Natural killer cell (primary cell): Measurements from ENCODE around the gene DAPK3. TPM values are rescaled to one million over a fixed set of nuclear protein-coding genes. Genes with fewer than 3 reads are reported as not detected.

ENCODE experiments used
- ATAC-seq, 3 donors: fragments of 150-1000 bp in 2 of 3; fragments of 200-7000 bp in 1 of 3; cut with Tn5 transposase; 1 replicate in 1 of 3; 2 replicates in 2 of 3; pipeline ENCODE4 v1.10.0; 2021; ENCODE audit warnings: mild to moderate bottlenecking in 2 of 3, moderate library complexity in 2 of 3
- DNase-seq, 2 donors: peaks; one replicate each; pipeline versions ENCODE4 v3.0.0 to v3.0.0-alpha.2; 2013 to 2021; ENCODE audit warnings: mixed read lengths in 1 of 2
- H3K27ac ChIP-seq: one replicate; pipeline ENCODE4 v1.5.1; 2013; ENCODE audit warnings: mild to moderate bottlenecking, low read length
- H3K27me3 ChIP-seq: one replicate; pipeline ENCODE4 v1.6.1; 2013; ENCODE audit warnings: low read length; ENCODE audit not compliant: control insufficient read depth, insufficient read depth
- H3K36me3 ChIP-seq: one replicate; pipeline ENCODE4 v1.6.1; 2013; ENCODE audit warnings: low read length; ENCODE audit not compliant: control insufficient read depth, insufficient read depth
- H3K4me1 ChIP-seq: one replicate; pipeline ENCODE4 v1.6.1; 2013; ENCODE audit warnings: low read length; ENCODE audit not compliant: control insufficient read depth, insufficient read depth
- H3K4me3 ChIP-seq: one replicate; pipeline ENCODE4 v1.5.1; 2013; ENCODE audit warnings: low read length
- H3K9me3 ChIP-seq: one replicate; pipeline ENCODE4 v1.6.1; 2013; ENCODE audit warnings: low read length; ENCODE audit not compliant: control insufficient read depth, insufficient read depth
- H3K27ac Mint-ChIP-seq, 2 donors: one replicate each; pipeline ENCODE4 v1.8.0; 2022; ENCODE audit warnings: mild to moderate bottlenecking in 2 of 2, mixed read lengths in 2 of 2, moderate library complexity in 1 of 2
- H3K27me3 Mint-ChIP-seq, 2 donors: one replicate each; pipeline ENCODE4 v1.8.0; 2022; ENCODE audit warnings: low read depth in 2 of 2, mixed read lengths in 2 of 2
- H3K36me3 Mint-ChIP-seq: one replicate; pipeline ENCODE4 v1.8.0; 2022; ENCODE audit warnings: mixed read lengths
- H3K4me1 Mint-ChIP-seq, 2 donors: one replicate each; pipeline ENCODE4 v1.8.0; 2022; ENCODE audit warnings: mixed read lengths in 2 of 2
- H3K4me3 Mint-ChIP-seq: one replicate; pipeline ENCODE4 v1.8.0; 2022; ENCODE audit warnings: mild to moderate bottlenecking, moderate library complexity, mixed read lengths
- H3K9me3 Mint-ChIP-seq, 2 donors: one replicate each; pipeline ENCODE4 v1.8.0; 2022; ENCODE audit warnings: mixed read lengths in 2 of 2
- CTCF ChIP-seq: fragments of 200-600 bp; IDR thresholded peaks from one replicate; pipeline ENCODE4 v1.8.0; 2022; ENCODE audit warnings: antibody characterized with exemption
- WGBS: methylation state at CpG from one replicate; pipeline ENCODE4 v1.1.7; 2013; ENCODE audit warnings: missing lambda C conversion rate; ENCODE audit not compliant: insufficient coverage; 5-methylcytosine and 5-hydroxymethylcytosine counted together
- intact Hi-C: fragments of 100-400 bp; cut with micrococcal nuclease; formaldehyde crosslinking; loops from one replicate; pipeline ENCODE4 v1.14.2; 2022
- total RNA-seq, 4 donors: library from RNA; stranded (reverse); fragments of 120-200 nt in 1 of 4; gene quantifications; one replicate each; pipeline versions ENCODE4 v1.2.3 to v1.2.4, GENCODE V29; 2013 to 2022

Gene DAPK3
- total RNA-seq, 3 donors from 2014 or later (not counting 1 experiment from before 2014, with no cell fraction given): 54.3 to 66.4 (median 58.1) TPM

GRCh38 chr19:3936506-3937442 is 34.1 kb downstream of the DAPK3 start:
- Mint-ChIP-seq H3K27ac (no peak overlapping the region), H3K9me3 (no peaks in the 10 kb centered on the region), H3K4me3 (no peak overlapping the region), H3K27me3 (peaks cover 2 to 4% of the 10 kb centered on the region in 2 donors), H3K4me1 (no peaks in the 10 kb centered on the region), H3K36me3 (no peaks in the 10 kb centered on the region)
- DNase-seq (no peak), ATAC-seq (no peak)
- Histone ChIP-seq H3K27ac (no peak overlapping the region), H3K4me3 (no peak overlapping the region), H3K4me1 (no peaks in the 10 kb centered on the region), H3K27me3 (peaks cover 5% of the 10 kb centered on the region), H3K36me3 (no peaks in the 10 kb centered on the region), H3K9me3 (no peaks in the 10 kb centered on the region)
- no peak for TF ChIP-seq CTCF
- 83% methylated on average over 19 of the region's 29 CpGs for WGBS
- intact Hi-C loops: no loop called here

- Histone ChIP-seq H3K36me3 (no peaks in the 10 kb centered on the region), H3K27ac (no peak within 1 kb of the TSS), H3K4me3 (no peak within 1 kb of the TSS), H3K9me3 (no peaks in the 10 kb centered on the region), H3K27me3 (peaks cover 7% of the 10 kb centered on the region), H3K4me1 (no peaks in the 10 kb centered on the region)
- Mint-ChIP-seq H3K27me3 (peaks cover 7 to 8% of the 10 kb centered on the region in 2 donors), H3K4me1 (no peaks in the 10 kb centered on the region), H3K9me3 (no peaks in the 10 kb centered on the region), H3K4me3 (no peak within 1 kb of the TSS), H3K27ac (no peak within 1 kb of the TSS), H3K36me3 (no peaks in the 10 kb centered on the region)
- WGBS: 5% methylated on average over 51 of the region's 51 CpGs
- TF ChIP-seq CTCF: no peak
- ATAC-seq (no peak), DNase-seq (no peak)
- intact Hi-C loops: no loop called here
Measured at GRCh38 chr19:3932931-3933810, 37.7 kb downstream of the DAPK3 start, which contains the start of gene NMRK2. Gene NMRK2 (plus strand): TSS chr19:3933069. CDS start chr19:3933672, 603 bp downstream.

- intact Hi-C loops: no loop called here
- H3K4me3 Mint-ChIP-seq: no peak overlapping the region
- ATAC-seq (no peak), DNase-seq (no peak)
- 73% methylated on average over 8 of the region's 8 CpGs for WGBS
- TF ChIP-seq CTCF: no peak
- no peaks in the 10 kb centered on the region for H3K36me3 Mint-ChIP-seq
- Histone ChIP-seq H3K36me3 (no peaks in the 10 kb centered on the region), H3K4me1 (no peaks in the 10 kb centered on the region), H3K27me3 (peaks cover 7% of the 10 kb centered on the region), H3K27ac (no peak overlapping the region), H3K9me3 (no peaks in the 10 kb centered on the region), H3K4me3 (no peak overlapping the region)
- peaks cover 7 to 8% of the 10 kb centered on the region in 2 donors for H3K27me3 Mint-ChIP-seq
- no peaks in the 10 kb centered on the region for H3K9me3 Mint-ChIP-seq
- H3K4me1 Mint-ChIP-seq: no peaks in the 10 kb centered on the region
- H3K27ac Mint-ChIP-seq: no peak overlapping the region
Measured at GRCh38 chr19:3931041-3931440, 39.9 kb downstream of the DAPK3 start.
